Neutrophil (primary cell): ENCODE measurements around the gene NFIA.

Source experiments
- H3K27ac ChIP-seq: fragments of 200-600 bp; sonication (generic); 2 replicates; pipeline ENCODE4 v1.5.1; 2016; ENCODE audit warnings: mild to moderate bottlenecking, moderate library complexity
- H3K27me3 ChIP-seq: fragments of 200-600 bp; sonication (generic); 2 replicates; pipeline ENCODE4 v1.6.0; 2016; ENCODE audit warnings: mild to moderate bottlenecking
- H3K36me3 ChIP-seq: fragments of 200-600 bp; sonication (generic); 2 replicates; pipeline ENCODE4 v1.5.1; 2017
- H3K4me1 ChIP-seq, 2 experiments: fragments of 200-600 bp in 1 of 2; sonication (generic) in 1 of 2; 1 replicate in 1 of 2; 2 replicates in 1 of 2; pipeline versions ENCODE4 v1.5.1 to v1.6.1; 2013 to 2016; ENCODE audit warnings: low read depth in 1 of 2, low read length in 1 of 2, mild to moderate bottlenecking in 1 of 2, moderate library complexity in 1 of 2; ENCODE audit not compliant: control insufficient read depth in 1 of 2, insufficient read depth in 1 of 2
- H3K4me3 ChIP-seq, 2 experiments: fragments of 200-600 bp in 1 of 2; sonication (generic) in 1 of 2; 1 replicate in 1 of 2; 2 replicates in 1 of 2; pipeline ENCODE4 v1.5.1; 2013 to 2016; ENCODE audit warnings: low read depth in 1 of 2, low read length in 1 of 2, mild to moderate bottlenecking in 1 of 2, moderate library complexity in 1 of 2
- H3K9me3 ChIP-seq: fragments of 200-600 bp; sonication (generic); 2 replicates; pipeline ENCODE4 v1.5.1; 2016
- CTCF ChIP-seq: fragments of 200-600 bp; sonication (generic); IDR thresholded peaks from 2 replicates; pipeline ENCODE4 v1.5.1; 2016; ENCODE audit warnings: antibody characterized with exemption

The NFIA gene

DNA sequence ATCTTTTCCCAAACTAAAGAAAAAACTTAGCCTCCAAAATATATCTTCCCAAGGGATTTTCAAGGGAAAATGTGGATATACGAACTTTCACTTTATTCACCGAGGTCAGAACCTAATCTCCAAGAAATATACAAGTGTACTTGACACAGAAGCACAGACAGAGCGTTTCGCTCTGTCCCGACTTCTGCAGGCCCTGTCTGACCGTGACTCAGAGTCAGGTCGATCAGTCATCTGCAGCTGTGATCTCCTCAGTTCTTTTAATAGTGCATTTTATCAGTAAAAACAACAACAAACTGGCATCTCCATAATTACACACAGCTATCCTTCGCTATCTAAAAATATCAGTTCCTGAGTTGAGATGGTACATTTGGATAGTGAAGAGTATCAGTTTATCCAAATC lies 416.0 kb downstream of the NFIA start:
- Histone ChIP-seq H3K27me3 (no peaks in the 10 kb centered on the region), H3K4me3 (no peak overlapping the region), H3K27ac (no peak overlapping the region), H3K4me1 (no peaks in the 10 kb centered on the region), H3K9me3 (no peaks in the 10 kb centered on the region), H3K36me3 (no peaks in the 10 kb centered on the region)
- no peak for TF ChIP-seq CTCF

DNA sequence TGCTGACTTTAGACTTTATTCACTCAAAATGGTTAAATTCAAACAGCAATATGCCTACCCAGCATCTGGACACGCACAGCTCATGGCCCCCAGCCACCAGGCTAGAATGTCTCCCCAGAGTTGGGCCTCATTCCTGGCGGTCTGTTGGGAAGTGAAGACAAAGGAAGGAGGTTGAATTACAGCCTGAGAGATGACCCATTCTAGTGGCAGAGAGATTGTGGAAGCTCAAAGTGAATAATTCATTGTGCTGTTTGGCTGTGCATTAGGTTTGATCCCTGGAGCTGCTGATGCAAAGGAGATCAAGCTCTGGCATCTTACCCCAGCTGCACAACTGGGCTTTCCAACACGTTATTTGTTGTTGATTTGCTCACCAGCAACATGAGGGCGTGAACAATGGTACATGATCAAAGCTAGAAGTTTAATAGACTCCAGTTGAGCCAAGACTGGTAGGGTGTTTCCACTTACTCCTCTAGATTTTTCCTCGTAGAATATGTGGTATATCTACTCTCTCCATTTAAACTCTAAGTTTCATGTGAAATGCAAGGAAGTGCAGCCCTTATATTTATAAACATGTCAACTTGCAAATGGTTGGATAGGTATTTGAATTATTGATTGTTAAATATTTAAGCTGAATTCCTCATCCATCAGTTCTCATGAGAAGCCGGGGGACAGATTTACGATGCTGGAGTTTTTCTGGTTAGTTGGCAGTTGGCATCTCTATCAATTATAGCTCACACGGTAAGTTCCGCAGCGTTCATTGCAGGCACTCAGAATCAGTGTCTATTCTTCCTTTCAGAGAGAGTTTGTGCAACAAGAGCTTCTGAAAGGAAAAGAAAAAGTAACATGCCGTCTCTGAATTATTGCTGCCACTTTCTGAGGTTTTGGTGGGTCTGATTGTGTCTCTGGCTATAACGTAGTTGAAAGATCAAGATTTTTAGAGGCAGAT lies 419.9 kb downstream of the NFIA start:
- H3K4me1 ChIP-seq: no peaks in the 10 kb centered on the region
- H3K36me3 ChIP-seq: no peaks in the 10 kb centered on the region
- no peaks in the 10 kb centered on the region for H3K9me3 ChIP-seq
- no peak overlapping the region for H3K4me3 ChIP-seq
- no peak for TF ChIP-seq CTCF
- H3K27ac ChIP-seq: no peak overlapping the region
- H3K27me3 ChIP-seq: no peaks in the 10 kb centered on the region

DNA sequence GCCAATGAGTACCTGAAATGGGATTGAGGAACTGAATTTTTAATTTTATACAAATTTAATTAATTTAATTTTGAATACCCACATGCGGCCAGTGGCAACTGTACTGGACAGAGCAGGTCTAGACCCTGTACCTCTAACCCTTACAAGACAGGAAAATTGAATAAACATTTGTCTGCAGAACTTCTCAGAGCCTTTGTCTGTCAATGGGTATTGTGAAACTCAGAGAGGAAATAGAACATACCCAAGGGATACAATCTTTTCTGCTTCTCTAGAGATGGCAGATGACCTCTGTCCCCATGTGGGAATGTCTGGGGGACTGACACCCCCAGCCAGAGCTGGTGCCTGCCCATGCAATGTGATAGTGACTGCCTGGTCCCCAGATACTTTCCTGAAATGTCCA lies 421.9 kb downstream of the NFIA start:
- Histone ChIP-seq H3K4me1 (no peaks in the 10 kb centered on the region), H3K9me3 (no peaks in the 10 kb centered on the region), H3K27me3 (no peaks in the 10 kb centered on the region), H3K4me3 (no peak overlapping the region), H3K36me3 (no peaks in the 10 kb centered on the region), H3K27ac (no peak overlapping the region)
- TF ChIP-seq CTCF: no peak

DNA sequence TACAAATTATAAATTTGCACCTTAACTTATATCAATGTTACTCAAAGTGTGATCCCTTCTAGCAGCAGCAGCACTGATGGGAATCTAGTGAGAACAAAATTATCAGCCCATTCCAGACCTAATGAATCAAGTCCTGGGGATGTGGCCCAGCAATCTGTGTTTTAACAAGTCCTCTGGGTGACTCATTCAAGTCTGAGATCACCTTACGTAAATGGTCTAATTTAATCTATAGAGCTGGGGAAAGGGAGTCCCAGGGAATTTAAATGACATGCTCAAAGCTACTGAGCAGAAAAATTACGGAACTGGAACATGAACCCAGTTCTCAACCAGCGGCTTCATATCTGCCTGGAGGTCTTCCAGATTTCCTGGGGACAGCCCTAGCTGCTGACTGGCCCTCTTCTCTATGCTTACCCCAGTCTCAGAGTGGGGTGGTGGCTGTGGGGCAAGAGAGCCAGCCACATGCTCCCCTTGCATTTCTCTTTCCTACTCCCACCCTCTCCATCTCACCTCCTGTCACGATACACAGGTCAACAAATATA lies 422.6 kb downstream of the NFIA start:
- Histone ChIP-seq H3K4me1 (no peaks in the 10 kb centered on the region), H3K9me3 (no peaks in the 10 kb centered on the region), H3K4me3 (no peak overlapping the region), H3K36me3 (no peaks in the 10 kb centered on the region), H3K27ac (no peak overlapping the region), H3K27me3 (no peaks in the 10 kb centered on the region)
- TF ChIP-seq CTCF: no peak

DNA sequence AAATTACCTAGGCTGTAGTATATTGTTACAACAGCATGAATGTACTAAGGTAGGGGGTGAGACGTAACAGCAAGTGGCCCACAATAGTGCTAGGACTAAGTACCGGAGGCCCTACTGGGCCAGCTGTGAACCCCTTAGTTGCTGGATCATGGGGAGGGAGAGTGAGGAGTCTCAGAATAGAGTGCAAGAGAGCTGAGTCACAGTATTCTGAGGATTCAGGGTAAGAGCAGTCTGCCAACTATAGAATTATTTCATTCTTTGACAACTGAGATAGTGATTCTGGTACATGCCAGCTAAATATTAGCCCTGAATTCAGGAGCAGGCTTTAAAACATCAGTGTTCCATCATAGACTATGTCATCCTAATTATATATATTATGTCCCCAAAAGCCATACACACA lies 423.9 kb downstream of the NFIA start:
- Histone ChIP-seq H3K4me1 (no peaks in the 10 kb centered on the region), H3K9me3 (no peaks in the 10 kb centered on the region), H3K36me3 (no peaks in the 10 kb centered on the region), H3K27me3 (no peaks in the 10 kb centered on the region), H3K4me3 (no peak overlapping the region), H3K27ac (no peak overlapping the region)
- no peak for TF ChIP-seq CTCF
